Measurements from ENCODE around the gene C1QTNF2.
A peak's percentile ranks its signal among the peaks of the same experiment; 100 is the strongest.

The C1QTNF2 gene

GRCh38 chr5:160370713-160371034 lies 248 bp upstream of the C1QTNF2 start:
- Histone ChIP-seq H3K4me1 (ENCODE audit: control insufficient read depth in 1 of 2, insufficient read depth in 2 of 2, low read length in 2 of 2) (peaks cover 2 to 3% of the 10 kb centered on the region in 2 experiments), H3K9ac (ENCODE audit: low read length) (no peak overlapping the region), H2BK120ac (ENCODE audit: insufficient read depth, low read length, poor library complexity) (no peak overlapping the region), H3K4me2 (ENCODE audit: low read length) (peak overlapping the region; percentile 93), H2AFZ (ENCODE audit: insufficient read depth, low read length, poor library complexity) (no peak overlapping the region), H2BK12ac (ENCODE audit: low read length) (no peak overlapping the region), H4K12ac (ENCODE audit: low read depth, low read length) (no peak overlapping the region), H3K79me1 (ENCODE audit: low read length) (peaks cover 1% of the 10 kb centered on the region), H3K36me3 (ENCODE audit: control insufficient read depth in 1 of 2, insufficient read depth in 2 of 2, low read length in 2 of 2) (no peaks in the 10 kb centered on the region), H3K27ac (ENCODE audit: low read depth, low read length) (no peak overlapping the region), H3K18ac (ENCODE audit: low read length) (no peak overlapping the region), H3K27me3 (ENCODE audit: insufficient read depth, low read length) (peaks cover 20% of the 10 kb centered on the region), H3K4ac (ENCODE audit: low read depth, low read length) (no peak overlapping the region), H2AK5ac (ENCODE audit: low read length) (no peak overlapping the region), H4K8ac (ENCODE audit: low read depth, low read length) (no peak overlapping the region), H3K9me3 (ENCODE audit: insufficient read depth, low read depth, low read length) (peaks cover 2% of the 10 kb centered on the region), H3K79me2 (ENCODE audit: control insufficient read depth, insufficient read depth, low read length, poor library complexity) (no peaks in the 10 kb centered on the region), H3K23ac (ENCODE audit: low read length) (peak overlapping the region; percentile 44), H3K4me3 (ENCODE audit: low read depth, low read length) (peak overlapping the region; percentile 72), H2BK5ac (ENCODE audit: low read depth, low read length, poor library complexity) (no peak overlapping the region), H4K91ac (ENCODE audit: low read depth, low read length) (no peak overlapping the region), H3K14ac (ENCODE audit: low read length) (no peak overlapping the region)
- no CpG with 5 or more reads among the region's 12 CpGs for WGBS (ENCODE audit: extremely low coverage, insufficient coverage, insufficient read length)
- DNase-seq = no peak

DNA sequence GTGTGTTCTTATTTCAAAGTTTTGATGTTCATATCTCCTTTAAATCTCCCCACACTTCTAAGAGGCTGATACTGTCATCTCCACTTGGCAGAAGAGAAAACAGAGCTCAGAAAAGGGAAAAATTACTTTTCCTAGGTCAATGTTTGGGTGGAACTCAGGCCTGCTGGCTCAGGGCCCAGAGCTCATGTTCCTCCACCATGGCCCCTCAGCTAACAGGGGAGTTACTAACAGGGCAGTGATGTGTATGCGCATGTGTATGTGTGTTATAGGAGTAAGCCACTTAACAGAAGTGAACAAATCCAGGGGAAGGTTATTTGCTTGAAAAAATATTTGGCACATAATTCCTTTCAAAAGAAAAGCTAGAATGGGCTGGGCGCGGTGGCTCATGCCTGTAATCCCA lies 2.5 kb downstream of the C1QTNF2 start:
- H4K12ac ChIP-seq (ENCODE audit: low read depth, low read length) = no peak overlapping the region
- H3K27ac ChIP-seq (ENCODE audit: low read depth, low read length) = no peak overlapping the region
- peaks cover 2 to 3% of the 10 kb centered on the region in 2 experiments for H3K4me1 ChIP-seq (ENCODE audit: control insufficient read depth in 1 of 2, insufficient read depth in 2 of 2, low read length in 2 of 2)
- H3K79me1 ChIP-seq (ENCODE audit: low read length) = peaks cover 1% of the 10 kb centered on the region
- H2AK5ac ChIP-seq (ENCODE audit: low read length) = no peak overlapping the region
- H3K9ac ChIP-seq (ENCODE audit: low read length) = no peak overlapping the region
- H3K27me3 ChIP-seq (ENCODE audit: insufficient read depth, low read length) = peaks cover 20% of the 10 kb centered on the region
- H3K79me2 ChIP-seq (ENCODE audit: control insufficient read depth, insufficient read depth, low read length, poor library complexity) = no peaks in the 10 kb centered on the region
- no peak overlapping the region for H4K91ac ChIP-seq (ENCODE audit: low read depth, low read length)
- no peak for DNase-seq
- H2BK12ac ChIP-seq (ENCODE audit: low read length) = no peak overlapping the region
- no peak overlapping the region for H4K8ac ChIP-seq (ENCODE audit: low read depth, low read length)
- H3K36me3 ChIP-seq (ENCODE audit: control insufficient read depth in 1 of 2, insufficient read depth in 2 of 2, low read length in 2 of 2) = no peaks in the 10 kb centered on the region
- H3K18ac ChIP-seq (ENCODE audit: low read length) = no peak overlapping the region
- WGBS (ENCODE audit: extremely low coverage, insufficient coverage, insufficient read length) = no CpG with 5 or more reads among the region's 3 CpGs
- H2BK5ac ChIP-seq (ENCODE audit: low read depth, low read length, poor library complexity) = no peak overlapping the region
- H3K4me2 ChIP-seq (ENCODE audit: low read length) = no peak overlapping the region
- no peak overlapping the region for H2BK120ac ChIP-seq (ENCODE audit: insufficient read depth, low read length, poor library complexity)
- H3K23ac ChIP-seq (ENCODE audit: low read length) = no peak overlapping the region
- no peak overlapping the region for H3K4me3 ChIP-seq (ENCODE audit: low read depth, low read length)
- no peak overlapping the region for H3K4ac ChIP-seq (ENCODE audit: low read depth, low read length)
- peaks cover 2% of the 10 kb centered on the region for H3K9me3 ChIP-seq (ENCODE audit: insufficient read depth, low read depth, low read length)
- no peak overlapping the region for H3K14ac ChIP-seq (ENCODE audit: low read length)
- no peak overlapping the region for H2AFZ ChIP-seq (ENCODE audit: insufficient read depth, low read length, poor library complexity)

DNA sequence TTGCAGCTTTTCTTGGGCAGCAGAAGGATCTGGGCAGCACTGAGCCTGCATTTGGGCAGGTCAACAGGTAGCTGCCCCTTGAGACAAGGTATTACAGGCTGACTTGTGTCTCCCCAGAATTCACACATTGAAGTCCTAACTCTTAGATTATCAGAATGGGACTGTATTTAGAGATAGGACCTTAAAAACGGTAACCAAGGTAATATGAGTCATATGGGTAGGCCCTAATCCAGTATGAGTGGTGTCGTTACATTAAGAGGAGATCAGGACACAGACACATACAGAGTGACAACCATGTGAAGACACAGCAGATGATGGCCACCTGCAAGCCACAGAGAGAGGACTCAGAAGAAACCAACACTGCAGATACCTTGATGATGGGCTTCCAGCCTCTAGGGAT lies 3.2 kb downstream of the C1QTNF2 start:
- no peak for DNase-seq
- no peak overlapping the region for H2BK120ac ChIP-seq (ENCODE audit: insufficient read depth, low read length, poor library complexity)

GRCh38 chr5:160366230-160366629 lies 4.2 kb downstream of the C1QTNF2 start:
- no CpG with 5 or more reads among the region's 2 CpGs for WGBS (ENCODE audit: extremely low coverage, insufficient coverage, insufficient read length)
- no peak overlapping the region for H3K4ac ChIP-seq (ENCODE audit: low read depth, low read length)
- H2BK120ac ChIP-seq (ENCODE audit: insufficient read depth, low read length, poor library complexity) = no peak overlapping the region
- H4K91ac ChIP-seq (ENCODE audit: low read depth, low read length) = no peak overlapping the region
- no peak overlapping the region for H3K23ac ChIP-seq (ENCODE audit: low read length)
- no peak overlapping the region for H3K14ac ChIP-seq (ENCODE audit: low read length)
- H3K4me3 ChIP-seq (ENCODE audit: low read depth, low read length) = no peak overlapping the region
- peaks cover 2 to 3% of the 10 kb centered on the region in 2 experiments for H3K4me1 ChIP-seq (ENCODE audit: control insufficient read depth in 1 of 2, insufficient read depth in 2 of 2, low read length in 2 of 2)
- no peak overlapping the region for H2BK5ac ChIP-seq (ENCODE audit: low read depth, low read length, poor library complexity)
- H3K9me3 ChIP-seq (ENCODE audit: insufficient read depth, low read depth, low read length) = peaks cover 2% of the 10 kb centered on the region
- H2AK5ac ChIP-seq (ENCODE audit: low read length) = no peak overlapping the region
- H3K36me3 ChIP-seq (ENCODE audit: control insufficient read depth in 1 of 2, insufficient read depth in 2 of 2, low read length in 2 of 2) = no peaks in the 10 kb centered on the region
- H3K9ac ChIP-seq (ENCODE audit: low read length) = no peak overlapping the region
- H3K18ac ChIP-seq (ENCODE audit: low read length) = no peak overlapping the region
- no peak for DNase-seq
- H4K8ac ChIP-seq (ENCODE audit: low read depth, low read length) = no peak overlapping the region
- no peak overlapping the region for H2BK12ac ChIP-seq (ENCODE audit: low read length)
- H2AFZ ChIP-seq (ENCODE audit: insufficient read depth, low read length, poor library complexity) = no peak overlapping the region
- H3K4me2 ChIP-seq (ENCODE audit: low read length) = no peak overlapping the region
- no peak overlapping the region for H4K12ac ChIP-seq (ENCODE audit: low read depth, low read length)
- no peaks in the 10 kb centered on the region for H3K79me2 ChIP-seq (ENCODE audit: control insufficient read depth, insufficient read depth, low read length, poor library complexity)
- peaks cover 1% of the 10 kb centered on the region for H3K79me1 ChIP-seq (ENCODE audit: low read length)
- no peak overlapping the region for H3K27ac ChIP-seq (ENCODE audit: low read depth, low read length)
- H3K27me3 ChIP-seq (ENCODE audit: insufficient read depth, low read length) = peaks cover 20% of the 10 kb centered on the region

More for the DNA sequence above, 3.2 kb downstream of the C1QTNF2 start:
- Histone ChIP-seq H3K4me1 (ENCODE audit: control insufficient read depth in 1 of 2, insufficient read depth in 2 of 2, low read length in 2 of 2) (peaks cover 2 to 3% of the 10 kb centered on the region in 2 experiments), H3K27me3 (ENCODE audit: insufficient read depth, low read length) (peaks cover 20% of the 10 kb centered on the region), H3K23ac (ENCODE audit: low read length) (no peak overlapping the region), H2BK5ac (ENCODE audit: low read depth, low read length, poor library complexity) (no peak overlapping the region), H3K27ac (ENCODE audit: low read depth, low read length) (no peak overlapping the region), H4K12ac (ENCODE audit: low read depth, low read length) (no peak overlapping the region), H2AK5ac (ENCODE audit: low read length) (no peak overlapping the region), H2AFZ (ENCODE audit: insufficient read depth, low read length, poor library complexity) (no peak overlapping the region), H3K79me1 (ENCODE audit: low read length) (peaks cover 1% of the 10 kb centered on the region), H3K4ac (ENCODE audit: low read depth, low read length) (no peak overlapping the region), H3K4me3 (ENCODE audit: low read depth, low read length) (no peak overlapping the region), H3K18ac (ENCODE audit: low read length) (no peak overlapping the region), H3K9ac (ENCODE audit: low read length) (no peak overlapping the region), H4K91ac (ENCODE audit: low read depth, low read length) (no peak overlapping the region), H4K8ac (ENCODE audit: low read depth, low read length) (no peak overlapping the region), H3K14ac (ENCODE audit: low read length) (no peak overlapping the region), H2BK12ac (ENCODE audit: low read length) (no peak overlapping the region), H3K9me3 (ENCODE audit: insufficient read depth, low read depth, low read length) (peaks cover 2% of the 10 kb centered on the region), H3K36me3 (ENCODE audit: control insufficient read depth in 1 of 2, insufficient read depth in 2 of 2, low read length in 2 of 2) (no peaks in the 10 kb centered on the region), H3K4me2 (ENCODE audit: low read length) (no peak overlapping the region), H3K79me2 (ENCODE audit: control insufficient read depth, insufficient read depth, low read length, poor library complexity) (no peaks in the 10 kb centered on the region)
- WGBS (ENCODE audit: extremely low coverage, insufficient coverage, insufficient read length) = no CpG with 5 or more reads among the region's 2 CpGs
